ENCODE data around the gene MCTP2.

DNA sequence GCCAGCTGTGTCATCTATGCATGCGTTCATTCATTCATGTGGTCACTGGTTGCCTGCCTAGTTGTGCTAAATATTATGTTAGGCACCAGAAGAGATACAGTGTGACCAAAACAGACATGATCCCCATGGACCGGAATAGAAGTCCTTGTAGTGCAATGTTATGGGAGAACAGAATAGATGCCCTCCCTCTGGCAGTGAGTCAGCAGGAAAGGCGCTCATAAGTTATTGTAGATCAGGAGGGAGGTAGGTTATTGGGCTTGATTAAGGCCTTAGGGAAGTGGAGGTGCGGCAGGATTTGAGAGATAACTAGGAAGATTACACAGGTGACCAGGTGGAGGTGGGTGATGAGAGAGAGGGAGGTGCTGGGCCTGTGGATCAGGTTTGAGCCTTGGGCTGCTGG lies 5.2 kb downstream of the MCTP2 start:
- TF ChIP-seq ZNF138 (CRISPR knock-in tag; IDR thresholded peaks at IDR 0.05; ENCODE audit: low read depth) (no peak), SOX6 (IDR thresholded peaks at IDR 0.05) (no peak), SOX6 (CRISPR knock-in tag; IDR thresholded peaks at IDR 0.05) (no peak), RBAK (CRISPR knock-in tag; IDR thresholded peaks at IDR 0.05) (no peak), ZFP1 (CRISPR knock-in tag; IDR thresholded peaks at IDR 0.05) (no peak), ZNF430 (CRISPR knock-in tag; IDR thresholded peaks at IDR 0.05) (no peak)
- TF ChIP-seq, protein P1, sequence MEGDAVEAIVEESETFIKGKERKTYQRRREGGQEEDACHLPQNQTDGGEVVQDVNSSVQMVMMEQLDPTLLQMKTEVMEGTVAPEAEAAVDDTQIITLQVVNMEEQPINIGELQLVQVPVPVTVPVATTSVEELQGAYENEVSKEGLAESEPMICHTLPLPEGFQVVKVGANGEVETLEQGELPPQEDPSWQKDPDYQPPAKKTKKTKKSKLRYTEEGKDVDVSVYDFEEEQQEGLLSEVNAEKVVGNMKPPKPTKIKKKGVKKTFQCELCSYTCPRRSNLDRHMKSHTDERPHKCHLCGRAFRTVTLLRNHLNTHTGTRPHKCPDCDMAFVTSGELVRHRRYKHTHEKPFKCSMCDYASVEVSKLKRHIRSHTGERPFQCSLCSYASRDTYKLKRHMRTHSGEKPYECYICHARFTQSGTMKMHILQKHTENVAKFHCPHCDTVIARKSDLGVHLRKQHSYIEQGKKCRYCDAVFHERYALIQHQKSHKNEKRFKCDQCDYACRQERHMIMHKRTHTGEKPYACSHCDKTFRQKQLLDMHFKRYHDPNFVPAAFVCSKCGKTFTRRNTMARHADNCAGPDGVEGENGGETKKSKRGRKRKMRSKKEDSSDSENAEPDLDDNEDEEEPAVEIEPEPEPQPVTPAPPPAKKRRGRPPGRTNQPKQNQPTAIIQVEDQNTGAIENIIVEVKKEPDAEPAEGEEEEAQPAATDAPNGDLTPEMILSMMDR (CRISPR knock-in tag; IDR thresholded peaks at IDR 0.05): no peak
- TF ChIP-seq, protein P2, sequence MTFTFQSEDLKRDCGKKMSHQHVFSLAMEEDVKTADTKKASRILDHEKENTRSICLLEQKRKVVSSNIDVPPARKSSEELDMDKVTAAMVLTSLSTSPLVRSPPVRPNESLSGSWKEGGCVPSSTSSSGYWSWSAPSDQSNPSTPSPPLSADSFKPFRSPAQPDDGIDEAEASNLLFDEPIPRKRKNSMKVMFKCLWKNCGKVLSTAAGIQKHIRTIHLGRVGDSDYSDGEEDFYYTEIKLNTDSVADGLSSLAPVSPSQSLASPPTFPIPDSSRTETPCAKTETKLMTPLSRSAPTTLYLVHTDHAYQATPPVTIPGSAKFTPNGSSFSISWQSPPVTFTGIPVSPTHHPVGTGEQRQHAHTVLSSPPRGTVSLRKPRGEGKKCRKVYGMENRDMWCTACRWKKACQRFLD (CRISPR knock-in tag; IDR thresholded peaks at IDR 0.05; ENCODE audit: borderline replicate concordance): no peak

Measured in HepG2 (cell line).